Endothelial cell of umbilical vein (primary cell): ENCODE measurements around the gene NAP1L4. TPM values are rescaled to one million over a fixed set of nuclear protein-coding genes. Genes with fewer than 3 reads are reported as not detected.

ENCODE experiments used
- BruUV-seq: library from RNA; stranded (reverse); fragments of 400-500 nt; replicated peaks from 2 replicates; lab custom pipeline; 2021; lab: Mats Ljungman, UMichigan
- CTCF ChIA-PET: fragments of 300-600, 350-600 bp; sonication (Branson Sonifier 250); formaldehyde crosslinking; loops from one replicate; lab custom pipeline; 2021; ENCODE audit warnings: antibody characterized with exemption, inconsistent platforms; lab: Charles Lee
- POLR2A ChIA-PET: fragments of 300-600, 350-600 bp; sonication (Branson Sonifier 250); formaldehyde crosslinking; loops from one replicate; lab custom pipeline; 2021; ENCODE audit warnings: antibody characterized with exemption, inconsistent platforms; lab: Charles Lee
- DNase-seq: peaks from one replicate; pipeline ENCODE4 v3.0.0-alpha.2; 2011; ENCODE audit warnings: low read depth, low spot score
- FAIRE-seq: peaks from 2 replicates; lab custom pipeline; 2011; peaks lifted over from hg19 to GRCh38; lab: Jason Lieb, UNC
- H2AFZ ChIP-seq: 2 replicates; pipeline ENCODE4 v1.6.0; 2012; ENCODE audit warnings: low read depth, low read length, control low read depth, inconsistent platforms
- H3K27ac ChIP-seq: 2 replicates; pipeline ENCODE4 v1.5.1; 2011; ENCODE audit warnings: low read depth, mild to moderate bottlenecking, control low read depth, low read length, moderate library complexity; ENCODE audit not compliant: insufficient read depth
- H3K27me3 ChIP-seq, 2 experiments: 2 replicates each; pipeline versions ENCODE4 v1.6.0 to v1.6.1; 2011; ENCODE audit warnings: low read length in 2 of 2, mixed read lengths in 1 of 2; ENCODE audit not compliant: control insufficient read depth in 2 of 2, insufficient read depth in 2 of 2
- H3K36me3 ChIP-seq, 2 experiments: 2 replicates in 1 of 2; 3 replicates in 1 of 2; pipeline ENCODE4 v1.5.1; 2011; ENCODE audit warnings: low read length in 2 of 2, mild to moderate bottlenecking in 1 of 2, moderate library complexity in 1 of 2; ENCODE audit not compliant: control insufficient read depth in 2 of 2, insufficient read depth in 2 of 2; ENCODE audit errors: extremely low read depth in 1 of 2
- H3K4me1 ChIP-seq: 3 replicates; pipeline ENCODE4 v1.5.1; 2011; ENCODE audit warnings: mild to moderate bottlenecking, low read length; ENCODE audit not compliant: control insufficient read depth, insufficient read depth; ENCODE audit errors: extremely low read depth
- H3K4me2 ChIP-seq: 2 replicates; pipeline ENCODE4 v1.6.1; 2011; ENCODE audit warnings: low read length, control low read depth, mixed read lengths; ENCODE audit not compliant: insufficient read depth
- H3K4me3 ChIP-seq, 3 experiments: fragments of 200-600 bp in 1 of 3; sonication (generic), shearing (Covaris generic) in 1 of 3; replicated peaks in 1 of 3; 2 replicates each; pipeline ENCODE4 v1.5.1; 2011 to 2016; ENCODE audit warnings: control low read depth in 3 of 3, low read length in 3 of 3, mild to moderate bottlenecking in 2 of 3, inconsistent platforms in 1 of 3, low read depth in 1 of 3, moderate library complexity in 1 of 3; ENCODE audit not compliant: insufficient read depth in 1 of 3
- H3K79me2 ChIP-seq: 2 replicates; pipeline ENCODE4 v1.6.0; 2012; ENCODE audit warnings: low read length, inconsistent platforms; ENCODE audit not compliant: control insufficient read depth, insufficient read depth
- H3K9ac ChIP-seq: replicated peaks from 2 replicates; pipeline ENCODE3; 2011; ENCODE audit warnings: low read length, control low read depth; ENCODE audit not compliant: insufficient read depth; ENCODE audit errors: extremely low read depth
- H3K9me1 ChIP-seq: replicated peaks from 3 replicates; pipeline ENCODE4 v1.6.0; 2011; ENCODE audit warnings: mild to moderate bottlenecking, low read length; ENCODE audit not compliant: control insufficient read depth, insufficient read depth; ENCODE audit errors: extremely low read depth
- H3K9me3 ChIP-seq: replicated peaks from 2 replicates; pipeline ENCODE4 v1.5.1; 2012; ENCODE audit warnings: low read length, inconsistent platforms; ENCODE audit not compliant: control insufficient read depth, insufficient read depth
- H4K20me1 ChIP-seq: replicated peaks from 2 replicates; pipeline ENCODE3; 2011; ENCODE audit warnings: mild to moderate bottlenecking, low read length; ENCODE audit not compliant: control insufficient read depth, insufficient read depth; ENCODE audit errors: extremely low read depth
- EZH2 ChIP-seq: IDR thresholded peaks from 2 replicates; pipeline ENCODE4 v1.6.1; 2012; ENCODE audit warnings: borderline replicate concordance, low read depth, mild to moderate bottlenecking, moderate library complexity, low read length, inconsistent platforms; ENCODE audit not compliant: severe bottlenecking
- FOS ChIP-seq: IDR thresholded peaks from 2 replicates; pipeline ENCODE4 v1.6.1; 2011; ENCODE audit warnings: mild to moderate bottlenecking, low read length, moderate library complexity, borderline replicate concordance; ENCODE audit not compliant: insufficient read depth
- GATA2 ChIP-seq: IDR thresholded peaks from 2 replicates; pipeline ENCODE4 v1.7.0; 2011; ENCODE audit warnings: low read depth, mild to moderate bottlenecking, moderate library complexity, mixed read lengths, low read length; ENCODE audit not compliant: insufficient read length, insufficient read depth
- JUN ChIP-seq: IDR thresholded peaks from 2 replicates; pipeline ENCODE4 v1.6.1; 2011; ENCODE audit warnings: borderline replicate concordance, low read depth; ENCODE audit not compliant: insufficient read length, insufficient read depth
- MYC ChIP-seq: IDR thresholded peaks from one replicate; pipeline ENCODE4 v1.6.1; 2011; ENCODE audit warnings: mild to moderate bottlenecking, low read depth, low read length
- POLR2A ChIP-seq: IDR thresholded peaks from 2 replicates; pipeline ENCODE4 v1.6.1; 2012; ENCODE audit warnings: low read depth, mild to moderate bottlenecking, control low read depth, low read length
- POLR2AphosphoS5 ChIP-seq: IDR thresholded peaks from 2 replicates; pipeline ENCODE4 v1.6.1; 2012; ENCODE audit warnings: low read depth, mild to moderate bottlenecking, control low read depth, low read length, moderate library complexity; ENCODE audit not compliant: insufficient read depth
- dilution Hi-C: fragments of 300-500 bp; cut with MboI; formaldehyde crosslinking; loops from one replicate; pipeline ENCODE4 v1.15.0; 2019; ENCODE audit warnings: low sequenced_read_pairs; ENCODE audit not compliant: extremely low pct_ligation_motif_present
- intact Hi-C: fragments of 100-400 bp; cut with micrococcal nuclease; formaldehyde crosslinking; loops from one replicate; pipeline ENCODE4 v1.10.0; 2022
- polyA plus RNA-seq, 4 experiments: library from polyadenylated mRNA; depleted of rRNA in 3 of 4; stranded (reverse) in 3 of 4; unstranded in 1 of 4; fragments of >200 nt; gene quantifications; 2 replicates each; pipeline versions ENCODE4 v1.2.1 to v1.2.3, GENCODE V29; 2011 to 2012; ENCODE audit warnings: missing spikeins in 1 of 4
- total RNA-seq: library from RNA; stranded (reverse); gene quantifications from 2 replicates; pipeline ENCODE4 v1.2.3, GENCODE V29; 2021
- TF ChIP-seq, protein P1 (sequence below): IDR thresholded peaks from 2 replicates; pipeline ENCODE4 v1.6.1; 2011; ENCODE audit not compliant: insufficient read depth, insufficient read length
- TF ChIP-seq, protein P2 (sequence below), 2 donors: IDR thresholded peaks; 1 replicate in 1 of 2; 2 replicates in 1 of 2; pipeline ENCODE4 v1.5.1; 2011; ENCODE audit warnings: low read length in 2 of 2, mild to moderate bottlenecking in 2 of 2, moderate library complexity in 2 of 2, control low read depth in 1 of 2, inconsistent platforms in 1 of 2, low read depth in 1 of 2; ENCODE audit not compliant: insufficient read depth in 1 of 2; ENCODE audit errors: extremely low read depth in 1 of 2

NAP1L4 gene
- total and polyA plus RNA-seq, 2 donors (not counting 3 experiments of a cell fraction or from before 2014, with no cell fraction given), result 100.0 to 177 TPM

DNA sequence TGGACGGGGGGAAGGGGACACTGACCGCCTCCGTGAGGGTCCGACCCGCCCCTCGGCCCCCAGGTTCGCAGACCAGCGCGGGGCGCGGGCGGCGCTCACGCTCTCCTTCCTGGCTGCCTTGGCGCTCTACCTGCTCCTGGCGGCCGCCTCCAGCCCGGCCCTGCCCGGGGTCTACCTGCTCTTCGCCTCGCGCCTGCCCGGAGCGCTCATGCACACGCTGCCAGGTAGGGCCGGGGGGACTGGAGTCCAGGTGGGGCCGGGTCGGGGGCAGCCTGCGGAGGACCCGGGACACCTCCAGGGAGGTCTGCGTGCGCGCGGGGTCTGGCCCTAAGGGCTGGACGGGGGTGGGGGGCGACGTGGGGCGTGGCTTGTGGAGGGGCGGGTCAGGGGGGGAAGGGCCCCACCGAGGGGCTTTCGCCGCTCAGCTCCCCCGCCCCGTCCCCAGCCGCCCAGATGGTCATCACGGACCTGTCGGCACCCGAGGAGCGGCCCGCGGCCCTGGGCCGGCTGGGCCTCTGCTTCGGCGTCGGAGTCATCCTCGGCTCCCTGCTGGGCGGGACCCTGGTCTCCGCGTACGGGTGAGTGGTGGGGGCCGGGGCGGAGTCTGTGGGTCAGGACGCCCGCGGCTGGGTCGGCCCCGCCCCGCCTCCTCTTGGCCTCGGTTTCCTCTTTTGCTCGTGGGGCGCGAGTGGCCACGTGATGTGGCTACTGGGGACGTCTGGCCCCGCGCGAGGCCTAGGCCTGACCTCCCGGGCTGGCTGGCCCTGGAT lies 82.8 kb downstream of the NAP1L4 start:
- intact Hi-C loops, result no loop called here
- Histone ChIP-seq H3K9me1 (no peaks in the 10 kb centered on the region), H3K79me2 (no peaks in the 10 kb centered on the region), H3K9me3 (no peaks in the 10 kb centered on the region), H3K4me2 (no peak overlapping the region), H3K27ac (no peak overlapping the region), H3K27me3 (peaks cover 8 to 10% of the 10 kb centered on the region in 2 experiments), H3K4me1 (no peaks in the 10 kb centered on the region), H3K9ac (no peak overlapping the region), H3K36me3 (no peaks in the 10 kb centered on the region), H2AFZ (no peak overlapping the region), H4K20me1 (no peaks in the 10 kb centered on the region), H3K4me3 (no peak overlapping the region)
- DNase-seq (no peak), FAIRE-seq (no peak)
- CTCF ChIA-PET, result interaction anchor here (0.7 kb wide), 1 partner anchor 376 kb away, joined by 3 read pairs; no protein-coding TSS in a partner anchor
- no TSS peak for BruUV-seq
- peak; percentile 59 for TF ChIP-seq EZH2
- TF ChIP-seq JUN, result no peak
- TF ChIP-seq FOS, result no peak
- dilution Hi-C loops, result no loop called here
- POLR2A ChIA-PET, result no interaction called here

DNA sequence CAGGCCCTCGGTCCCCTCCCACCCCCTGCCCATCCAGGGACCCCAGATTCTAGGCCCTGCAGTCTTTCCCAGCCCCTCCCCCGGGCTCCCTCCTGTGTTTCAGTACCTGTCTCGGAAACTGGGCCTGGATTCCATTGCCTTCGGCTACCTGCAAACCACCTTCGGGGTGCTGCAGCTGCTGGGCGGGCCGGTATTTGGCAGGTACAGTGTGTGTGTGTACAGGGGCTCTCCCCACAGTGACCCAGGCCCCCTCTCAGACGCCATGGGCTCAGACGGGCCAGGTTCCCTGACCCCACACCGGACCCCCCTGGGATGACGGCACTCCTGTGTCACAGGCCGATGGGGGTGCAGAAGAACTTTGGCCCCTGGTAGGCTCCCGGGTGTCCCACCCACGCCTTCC lies 84.0 kb downstream of the NAP1L4 start:
- ChIA-PET CTCF (interaction anchor here (0.7 kb wide), 1 partner anchor 375 kb away, joined by 3 read pairs; no protein-coding TSS in a partner anchor), POLR2A (no interaction called here)
- dilution Hi-C loops (no loop called here), intact Hi-C loops (no loop called here)
- no peaks in the 10 kb centered on the region for H3K4me1 ChIP-seq
- H3K36me3 ChIP-seq, result no peaks in the 10 kb centered on the region
- DNase-seq (no peak), FAIRE-seq (no peak)
- TF ChIP-seq EZH2 (no peak), POLR2A (no peak), FOS (no peak), JUN (no peak), POLR2AphosphoS5 (no peak), GATA2 (no peak), MYC (no peak)
- TF ChIP-seq, protein P1, sequence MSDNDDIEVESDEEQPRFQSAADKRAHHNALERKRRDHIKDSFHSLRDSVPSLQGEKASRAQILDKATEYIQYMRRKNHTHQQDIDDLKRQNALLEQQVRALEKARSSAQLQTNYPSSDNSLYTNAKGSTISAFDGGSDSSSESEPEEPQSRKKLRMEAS, result no peak
- TF ChIP-seq, protein P2, sequence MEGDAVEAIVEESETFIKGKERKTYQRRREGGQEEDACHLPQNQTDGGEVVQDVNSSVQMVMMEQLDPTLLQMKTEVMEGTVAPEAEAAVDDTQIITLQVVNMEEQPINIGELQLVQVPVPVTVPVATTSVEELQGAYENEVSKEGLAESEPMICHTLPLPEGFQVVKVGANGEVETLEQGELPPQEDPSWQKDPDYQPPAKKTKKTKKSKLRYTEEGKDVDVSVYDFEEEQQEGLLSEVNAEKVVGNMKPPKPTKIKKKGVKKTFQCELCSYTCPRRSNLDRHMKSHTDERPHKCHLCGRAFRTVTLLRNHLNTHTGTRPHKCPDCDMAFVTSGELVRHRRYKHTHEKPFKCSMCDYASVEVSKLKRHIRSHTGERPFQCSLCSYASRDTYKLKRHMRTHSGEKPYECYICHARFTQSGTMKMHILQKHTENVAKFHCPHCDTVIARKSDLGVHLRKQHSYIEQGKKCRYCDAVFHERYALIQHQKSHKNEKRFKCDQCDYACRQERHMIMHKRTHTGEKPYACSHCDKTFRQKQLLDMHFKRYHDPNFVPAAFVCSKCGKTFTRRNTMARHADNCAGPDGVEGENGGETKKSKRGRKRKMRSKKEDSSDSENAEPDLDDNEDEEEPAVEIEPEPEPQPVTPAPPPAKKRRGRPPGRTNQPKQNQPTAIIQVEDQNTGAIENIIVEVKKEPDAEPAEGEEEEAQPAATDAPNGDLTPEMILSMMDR (IDR thresholded peaks at IDR 0.05; ENCODE audit: extremely low read depth in 1 of 2, insufficient read depth in 1 of 2, low read depth in 1 of 2, low read length in 2 of 2), result no peak
- no peaks in the 10 kb centered on the region for H3K79me2 ChIP-seq
- H3K27ac ChIP-seq, result no peak overlapping the region
- no peaks in the 10 kb centered on the region for H3K9me3 ChIP-seq
- no peak overlapping the region for H3K4me2 ChIP-seq
- no peak overlapping the region for H2AFZ ChIP-seq
- no peak overlapping the region for H3K9ac ChIP-seq
- H4K20me1 ChIP-seq, result no peaks in the 10 kb centered on the region
- H3K9me1 ChIP-seq, result no peaks in the 10 kb centered on the region
- H3K4me3 ChIP-seq, result no peak overlapping the region
- H3K27me3 ChIP-seq, result peaks cover 8 to 10% of the 10 kb centered on the region in 2 experiments
- BruUV-seq, result no TSS peak
